Measurements from ENCODE around the gene PTH. TPM values are rescaled to one million over a fixed set of nuclear protein-coding genes. Genes with fewer than 3 reads are reported as not detected.

PTH gene
- not detected in 5 replicates for total RNA-seq (2022; extraction: Qiagen RNA extraction; ENCODE audit: low read depth)

DNA sequence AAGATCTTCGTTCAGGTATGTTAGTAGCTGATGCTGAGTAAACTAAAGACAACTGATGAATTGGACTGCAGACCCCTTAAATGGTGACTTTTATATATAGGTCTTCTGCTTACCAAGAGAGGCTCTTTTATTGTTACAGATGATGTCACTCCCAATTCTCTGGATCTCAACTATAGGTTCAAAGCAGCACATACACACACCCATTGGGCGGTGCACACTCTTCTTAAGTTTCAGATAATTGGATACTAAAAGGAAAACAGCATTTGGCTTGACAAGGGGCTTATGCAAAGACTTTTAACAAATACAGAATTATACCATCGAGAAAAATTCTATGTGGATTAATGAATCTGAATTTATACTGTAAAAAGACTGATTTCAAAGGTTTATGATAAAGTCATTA lies at the start of gene PTH:
PTH (minus strand) TSS at position 69 of the 400 bp plus-strand sequence. CDS start 3,142 bp downstream, outside the sequence.

DNA sequence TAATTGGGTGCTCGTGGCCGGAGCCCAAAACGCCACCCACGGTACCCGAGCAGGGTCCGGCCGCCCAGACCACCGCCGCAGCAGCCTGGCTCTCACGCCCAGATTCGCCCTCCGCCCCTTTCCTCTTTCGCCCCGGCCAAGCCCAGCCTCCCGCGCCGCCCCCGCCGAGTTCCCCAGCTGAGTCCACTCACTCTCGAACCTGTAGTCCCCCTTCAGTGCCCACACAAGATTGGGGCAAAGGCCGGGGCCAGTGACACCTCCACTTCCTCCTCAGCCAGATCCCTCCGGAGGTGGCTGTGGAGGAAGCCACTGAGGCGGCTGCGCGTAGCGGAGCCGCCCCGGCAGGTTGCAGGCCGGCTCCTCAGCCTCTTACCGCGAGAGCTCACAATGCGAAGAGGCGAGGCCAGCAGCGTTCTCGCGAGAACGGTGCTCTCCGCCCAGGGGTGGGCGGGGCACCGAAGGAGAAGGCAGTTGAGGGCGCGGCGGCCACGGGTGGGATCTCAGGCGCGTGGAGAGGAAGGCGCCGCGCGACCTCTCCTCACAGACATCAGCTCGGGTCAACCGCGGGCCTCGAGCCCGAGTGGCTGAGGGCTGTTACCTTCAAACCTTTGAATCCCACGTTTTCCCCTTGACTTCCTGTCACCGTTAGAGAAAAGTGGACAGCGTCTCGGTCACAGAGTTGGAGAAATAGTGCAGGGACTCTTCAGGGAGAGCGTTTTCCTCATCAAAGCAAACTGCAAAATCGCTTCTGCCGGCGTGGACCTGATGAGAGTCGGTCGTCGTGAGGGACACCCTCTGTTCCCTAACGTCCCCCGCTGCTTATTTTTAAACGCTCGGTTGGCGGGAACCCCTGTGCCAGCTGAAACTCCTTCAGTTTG lies 32.7 kb downstream of the PTH start, which contains the start of gene BTBD10:
BTBD10 (minus strand) TSS at position 322 of the 878 bp plus-strand sequence. CDS start 18,098 bp downstream, outside the sequence.

Other genes starting within 250 kb of the PTH start
- 6.0 to 9.1 TPM (median 8.5 TPM) in 5 replicates for gene BMAL1, start 218.2 kb downstream of the PTH start, total RNA-seq (2022; extraction: Qiagen RNA extraction; ENCODE audit: low read depth)
- gene BTBD10, start 32.8 kb downstream of the PTH start, total RNA-seq (2022; extraction: Qiagen RNA extraction; ENCODE audit: low read depth) = 39.2 to 49.4 TPM (median 43.1 TPM) in 5 replicates
- gene FAR1, start 172.7 kb upstream of the PTH start, total RNA-seq (2022; extraction: Qiagen RNA extraction; ENCODE audit: low read depth) = 39.4 to 67.7 TPM (median 57.2 TPM) in 5 replicates

Data from A549 treated with GW870086 at 1 μM for 4 hours (cell line).